Gastrocnemius medialis (tissue), 4 donors: ENCODE data around the gene GABRA1. TPM values are rescaled to one million over a fixed set of nuclear protein-coding genes. Genes with fewer than 3 reads are reported as not detected.

Experiments used
- ATAC-seq, 2 donors: fragments of 150-250 bp; one replicate each; pipeline ENCODE4 v1.9.1; 2016
- DNase-seq, 2 donors: peaks; one replicate each; pipeline ENCODE4 v3.0.0-alpha.2; 2019
- H3K27ac ChIP-seq, 4 donors: fragments of 200-600 bp; sonication (generic); 1 replicate in 1 of 4; 2 replicates in 3 of 4; pipeline ENCODE4 v1.5.1; 2016 to 2018; ENCODE audit warnings: mild to moderate bottlenecking in 2 of 4, moderate library complexity in 1 of 4
- H3K27me3 ChIP-seq, 3 donors: fragments of 200-600 bp; sonication (generic) in 2 of 3; 1 replicate in 1 of 3; 2 replicates in 2 of 3; pipeline versions ENCODE4 v1.5.1 to v1.6.0; 2016 to 2019; ENCODE audit warnings: mild to moderate bottlenecking in 1 of 3, moderate library complexity in 1 of 3
- H3K36me3 ChIP-seq, 2 donors: fragments of 200-600 bp; sonication (generic) in 1 of 2; one replicate each; pipeline ENCODE4 v1.5.1; 2017 to 2018
- H3K4me1 ChIP-seq, 2 donors: fragments of 200-600 bp; sonication (generic) in 1 of 2; one replicate each; pipeline ENCODE4 v1.5.1; 2016 to 2017; ENCODE audit warnings: mild to moderate bottlenecking in 2 of 2
- H3K4me3 ChIP-seq, 4 donors: fragments of 200-600 bp; sonication (generic) in 3 of 4; 1 replicate in 1 of 4; 2 replicates in 3 of 4; pipeline ENCODE4 v1.5.1; 2016 to 2019; ENCODE audit warnings: mild to moderate bottlenecking in 2 of 4
- H3K9me3 ChIP-seq, 3 donors: fragments of 200-600 bp; sonication (generic) in 2 of 3; 1 replicate in 1 of 3; 2 replicates in 2 of 3; pipeline ENCODE4 v1.5.1; 2016 to 2019
- CTCF ChIP-seq, 5 experiments: fragments of 450-650 bp in 3 of 5; fragments of 200-600 bp in 2 of 5; sonication (generic) in 2 of 5; IDR thresholded peaks in 4 of 5; conservative IDR thresholded peaks in 1 of 5; 1 replicate in 4 of 5; 2 replicates in 1 of 5; pipeline ENCODE4 v1.5.1; 2016 to 2019; ENCODE audit warnings: antibody characterized with exemption in 5 of 5, mild to moderate bottlenecking in 3 of 5, moderate library complexity in 3 of 5
- POLR2A ChIP-seq, 2 donors: fragments of 450-650 bp; IDR thresholded peaks; one replicate each; pipeline ENCODE4 v1.6.1; 2017; ENCODE audit warnings: antibody characterized with exemption in 2 of 2, mild to moderate bottlenecking in 2 of 2, moderate library complexity in 2 of 2
- in situ Hi-C, 4 donors: fragments of 200-750 bp; cut with MboI; loops; one replicate each; pipeline versions ENCODE4 v1.15.0 to v1.8.0; 2017; ENCODE audit warnings: low sequenced_read_pairs in 4 of 4
- intact Hi-C: fragments of 100-400 bp; cut with DNase I; formaldehyde crosslinking; loops from one replicate; pipeline ENCODE4 v1.15.1; 2023; ENCODE audit warnings: low total_unique reads
- total RNA-seq, 4 donors: library from RNA; depleted of rRNA; stranded (reverse); fragments of >200 nt; gene quantifications; one replicate each; pipeline versions ENCODE4 v1.1.0 to v1.2.3, GENCODE V29; 2016

Gene GABRA1
- total RNA-seq, 4 donors from 2014 or later: not detected

- no peak for DNase-seq
- H3K9me3 ChIP-seq: no peaks in the 10 kb centered on the region
- H3K36me3 ChIP-seq: no peaks in the 10 kb centered on the region
- intact Hi-C loops (no loop called here), in situ Hi-C loops (no loop called here)
- no peak overlapping the region for H3K27ac ChIP-seq
- TF ChIP-seq CTCF (IDR thresholded peaks at IDR 0.05 in 4 of 5, conservative IDR thresholded peaks at IDR 0.05 in 1 of 5): no peak
- no peak for TF ChIP-seq POLR2A (IDR thresholded peaks at IDR 0.05)
- no peak for ATAC-seq
- no peak overlapping the region for H3K4me3 ChIP-seq
- H3K4me1 ChIP-seq: no peaks in the 10 kb centered on the region
- H3K27me3 ChIP-seq: no peaks in the 10 kb centered on the region
Measured at GRCh38 chr5:161865510-161865909, 17.6 kb downstream of the GABRA1 start.

- in situ Hi-C loops (no loop called here), intact Hi-C loops (no loop called here)
- no peaks in the 10 kb centered on the region for H3K9me3 ChIP-seq
- ATAC-seq (no peak), DNase-seq (no peak)
- no peaks in the 10 kb centered on the region for H3K4me1 ChIP-seq
- H3K27ac ChIP-seq: no peak overlapping the region
- no peak for TF ChIP-seq CTCF (IDR thresholded peaks at IDR 0.05 in 4 of 5, conservative IDR thresholded peaks at IDR 0.05 in 1 of 5)
- no peak for TF ChIP-seq POLR2A (IDR thresholded peaks at IDR 0.05)
- H3K4me3 ChIP-seq: no peak overlapping the region
- H3K36me3 ChIP-seq: no peaks in the 10 kb centered on the region
- H3K27me3 ChIP-seq: no peaks in the 10 kb centered on the region
Measured at GRCh38 chr5:161889971-161890370, 42.1 kb downstream of the GABRA1 start.

- intact Hi-C loops: no loop called here
Measured at GRCh38 chr5:161895514-161895913, 47.6 kb downstream of the GABRA1 start.

GRCh38 chr5:161897033-161897432 lies 49.1 kb downstream of the GABRA1 start:
- Histone ChIP-seq H3K4me3 (no peak overlapping the region), H3K27ac (no peak overlapping the region), H3K4me1 (no peaks in the 10 kb centered on the region), H3K9me3 (no peaks in the 10 kb centered on the region), H3K36me3 (no peaks in the 10 kb centered on the region), H3K27me3 (no peaks in the 10 kb centered on the region)
- ATAC-seq (no peak), DNase-seq (no peak)
- in situ Hi-C loops: no loop called here
- intact Hi-C loops: no loop called here
- no peak for TF ChIP-seq CTCF (IDR thresholded peaks at IDR 0.05 in 4 of 5, conservative IDR thresholded peaks at IDR 0.05 in 1 of 5)
- no peak for TF ChIP-seq POLR2A (IDR thresholded peaks at IDR 0.05)

More at GRCh38 chr5:161895514-161895913, 47.6 kb downstream of the GABRA1 start:
- DNase-seq (no peak), ATAC-seq (no peak)
- no peak overlapping the region for H3K4me3 ChIP-seq
- H3K27me3 ChIP-seq: no peaks in the 10 kb centered on the region
- H3K4me1 ChIP-seq: no peaks in the 10 kb centered on the region
- in situ Hi-C loops: no loop called here
- H3K27ac ChIP-seq: no peak overlapping the region
- no peaks in the 10 kb centered on the region for H3K36me3 ChIP-seq
- no peaks in the 10 kb centered on the region for H3K9me3 ChIP-seq
- TF ChIP-seq POLR2A (IDR thresholded peaks at IDR 0.05) (no peak), CTCF (IDR thresholded peaks at IDR 0.05 in 4 of 5, conservative IDR thresholded peaks at IDR 0.05 in 1 of 5) (no peak)

GRCh38 chr5:161899590-161899989 lies 51.7 kb downstream of the GABRA1 start:
- Histone ChIP-seq H3K27me3 (no peaks in the 10 kb centered on the region), H3K4me1 (no peaks in the 10 kb centered on the region), H3K27ac (no peak overlapping the region), H3K9me3 (no peaks in the 10 kb centered on the region), H3K4me3 (no peak overlapping the region), H3K36me3 (no peaks in the 10 kb centered on the region)
- DNase-seq (no peak), ATAC-seq (no peak)
- in situ Hi-C loops: no loop called here
- TF ChIP-seq POLR2A (IDR thresholded peaks at IDR 0.05): no peak
- intact Hi-C loops: no loop called here
